RWPE2 (cell line): Measurements from ENCODE around the gene TMEM185B.

ENCODE experiments used
- ATAC-seq: fragments of 200-7000 bp; cut with Tn5 transposase; 3 replicates; pipeline ENCODE4 v1.9.1; 2021; ENCODE audit warnings: low read depth
- DNase-seq: peaks from one replicate; pipeline ENCODE4 v3.0.0-alpha.2; 2020; ENCODE audit warnings: low spot score
- H3K27ac ChIP-seq: fragments of 450-650 bp; 2 replicates; pipeline ENCODE4 v1.5.1; 2017; ENCODE audit warnings: mild to moderate bottlenecking; ENCODE audit not compliant: poor library complexity, severe bottlenecking
- H3K27me3 ChIP-seq: fragments of 250-450 bp; sonication (Bioruptor Pico); 2 replicates; pipeline ENCODE4 v1.5.1; 2021; ENCODE audit warnings: mild to moderate bottlenecking, moderate library complexity; ENCODE audit not compliant: insufficient read depth, poor library complexity, severe bottlenecking
- H3K36me3 ChIP-seq: fragments of 250-450 bp; sonication (Bioruptor Pico); 2 replicates; pipeline ENCODE4 v1.5.1; 2020; ENCODE audit warnings: low read depth, mild to moderate bottlenecking, moderate library complexity
- H3K4me1 ChIP-seq: fragments of 250-450 bp; sonication (Bioruptor Pico); 2 replicates; pipeline ENCODE4 v1.5.1; 2021; ENCODE audit warnings: mild to moderate bottlenecking, moderate library complexity; ENCODE audit not compliant: insufficient read depth, poor library complexity, severe bottlenecking
- H3K4me3 ChIP-seq: fragments of 250-450 bp; sonication (Bioruptor Pico); 2 replicates; pipeline ENCODE4 v1.5.1; 2021; ENCODE audit warnings: mild to moderate bottlenecking, moderate library complexity; ENCODE audit not compliant: severe bottlenecking
- H3K9me3 ChIP-seq: fragments of 250-450 bp; sonication (Bioruptor Pico); 2 replicates; pipeline ENCODE4 v1.5.1; 2021; ENCODE audit warnings: mild to moderate bottlenecking, moderate library complexity; ENCODE audit not compliant: severe bottlenecking
- TF ChIP-seq, protein P1 (sequence below): fragments of 450-650 bp; IDR thresholded peaks from one replicate; pipeline ENCODE4 v1.5.1; 2017; ENCODE audit warnings: mild to moderate bottlenecking, moderate library complexity; ENCODE audit not compliant: poor library complexity, severe bottlenecking

TMEM185B gene

DNA sequence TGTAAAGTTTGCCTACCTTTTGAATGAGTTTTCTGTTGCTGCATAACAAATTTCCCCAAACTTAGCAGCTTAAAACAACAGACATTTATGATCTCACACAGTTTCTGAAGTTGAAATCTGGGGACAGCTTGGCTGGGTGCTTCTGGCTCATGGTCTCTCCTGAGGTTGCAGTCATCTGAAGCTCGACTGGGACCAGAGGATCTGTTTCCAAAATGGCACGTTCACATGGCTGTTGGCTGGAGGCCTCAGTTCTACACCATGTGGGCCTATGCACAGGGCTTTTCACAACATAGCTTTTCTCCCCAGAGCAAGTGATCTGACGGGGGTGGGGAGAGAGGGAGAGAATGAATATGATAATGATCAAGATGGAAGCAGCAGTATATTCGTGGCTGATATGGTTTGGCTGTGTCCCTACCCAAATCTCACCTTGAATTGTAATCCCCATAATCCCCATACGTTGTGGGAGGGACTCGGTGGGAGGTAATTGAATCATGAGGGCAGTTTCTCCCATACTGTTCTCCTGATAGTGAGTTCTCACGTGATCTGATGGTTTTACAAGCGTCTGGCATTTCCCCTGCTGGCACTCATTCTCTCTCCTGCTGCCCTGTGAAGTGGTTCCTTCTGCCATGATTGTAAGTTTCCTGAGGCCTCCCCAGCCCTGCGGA is 32.9 kb upstream of the TMEM185B start:
- H3K4me1 ChIP-seq = peaks cover 14% of the 10 kb centered on the region
- TF ChIP-seq, protein P1, sequence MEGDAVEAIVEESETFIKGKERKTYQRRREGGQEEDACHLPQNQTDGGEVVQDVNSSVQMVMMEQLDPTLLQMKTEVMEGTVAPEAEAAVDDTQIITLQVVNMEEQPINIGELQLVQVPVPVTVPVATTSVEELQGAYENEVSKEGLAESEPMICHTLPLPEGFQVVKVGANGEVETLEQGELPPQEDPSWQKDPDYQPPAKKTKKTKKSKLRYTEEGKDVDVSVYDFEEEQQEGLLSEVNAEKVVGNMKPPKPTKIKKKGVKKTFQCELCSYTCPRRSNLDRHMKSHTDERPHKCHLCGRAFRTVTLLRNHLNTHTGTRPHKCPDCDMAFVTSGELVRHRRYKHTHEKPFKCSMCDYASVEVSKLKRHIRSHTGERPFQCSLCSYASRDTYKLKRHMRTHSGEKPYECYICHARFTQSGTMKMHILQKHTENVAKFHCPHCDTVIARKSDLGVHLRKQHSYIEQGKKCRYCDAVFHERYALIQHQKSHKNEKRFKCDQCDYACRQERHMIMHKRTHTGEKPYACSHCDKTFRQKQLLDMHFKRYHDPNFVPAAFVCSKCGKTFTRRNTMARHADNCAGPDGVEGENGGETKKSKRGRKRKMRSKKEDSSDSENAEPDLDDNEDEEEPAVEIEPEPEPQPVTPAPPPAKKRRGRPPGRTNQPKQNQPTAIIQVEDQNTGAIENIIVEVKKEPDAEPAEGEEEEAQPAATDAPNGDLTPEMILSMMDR = no peak
- H3K4me3 ChIP-seq = no peak overlapping the region
- no peaks in the 10 kb centered on the region for H3K9me3 ChIP-seq
- peaks cover 26% of the 10 kb centered on the region; the same call in 1 of the 2 replicates for H3K36me3 ChIP-seq
- ATAC-seq (no peak), DNase-seq (no peak)
- H3K27ac ChIP-seq = no peak overlapping the region
- no peaks in the 10 kb centered on the region for H3K27me3 ChIP-seq

DNA sequence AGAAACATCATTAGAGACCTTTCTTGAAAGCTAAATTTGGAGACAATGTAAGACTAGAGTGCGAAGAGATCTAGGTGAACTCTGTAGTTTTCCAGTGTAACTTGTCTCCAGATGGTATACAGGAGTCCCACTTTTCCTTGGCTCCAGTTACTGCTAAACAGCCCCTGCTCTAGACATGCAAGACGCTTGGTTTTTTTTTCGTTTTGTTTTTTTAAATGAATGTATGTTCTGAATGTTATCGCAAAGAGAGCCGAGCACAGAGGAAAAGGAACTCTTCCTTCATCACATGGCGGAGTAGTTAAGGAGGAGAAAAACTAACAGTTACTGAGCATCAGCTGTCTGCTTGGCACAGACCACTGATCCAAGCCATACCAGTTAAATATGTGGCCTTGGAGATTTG is 31.9 kb upstream of the TMEM185B start:
- Histone ChIP-seq H3K36me3 (peaks cover 26% of the 10 kb centered on the region; the same call in 1 of the 2 replicates), H3K27ac (no peak overlapping the region)

DNA sequence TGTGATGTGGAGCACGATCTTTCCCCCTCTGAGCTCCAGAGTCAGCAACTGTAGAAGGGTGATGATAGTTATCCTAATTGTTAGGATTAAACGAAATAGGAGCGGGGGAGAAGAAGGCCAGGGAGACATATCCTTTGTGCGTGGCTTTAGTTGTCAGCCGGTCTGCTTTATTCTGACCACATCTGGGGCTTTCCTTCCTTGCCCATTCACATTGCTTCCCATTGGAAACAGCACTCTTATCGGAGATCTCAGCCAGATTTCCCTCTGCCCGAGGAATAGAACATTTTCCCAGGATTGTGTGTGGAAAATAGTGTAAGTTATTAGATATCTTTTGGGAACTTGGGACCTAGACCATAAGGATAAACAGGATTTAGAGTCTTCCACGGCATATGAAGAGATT is 31.0 kb upstream of the TMEM185B start:
- Histone ChIP-seq H3K9me3 (no peaks in the 10 kb centered on the region), H3K4me1 (peaks cover 14% of the 10 kb centered on the region), H3K36me3 (peaks cover 26% of the 10 kb centered on the region; the same call in 1 of the 2 replicates), H3K4me3 (peak overlapping the region; percentile 97), H3K27me3 (no peaks in the 10 kb centered on the region), H3K27ac (peak overlapping the region; percentile 81)
- TF ChIP-seq, protein P1 = no peak
- DNase-seq (no peak), ATAC-seq (no peak)

More for the DNA sequence above, 31.9 kb upstream of the TMEM185B start:
- Histone ChIP-seq H3K27me3 (no peaks in the 10 kb centered on the region), H3K9me3 (no peaks in the 10 kb centered on the region), H3K4me3 (no peak overlapping the region), H3K4me1 (peaks cover 14% of the 10 kb centered on the region)
- TF ChIP-seq, protein P1 = no peak
- DNase-seq = no peak
- no peak for ATAC-seq

DNA sequence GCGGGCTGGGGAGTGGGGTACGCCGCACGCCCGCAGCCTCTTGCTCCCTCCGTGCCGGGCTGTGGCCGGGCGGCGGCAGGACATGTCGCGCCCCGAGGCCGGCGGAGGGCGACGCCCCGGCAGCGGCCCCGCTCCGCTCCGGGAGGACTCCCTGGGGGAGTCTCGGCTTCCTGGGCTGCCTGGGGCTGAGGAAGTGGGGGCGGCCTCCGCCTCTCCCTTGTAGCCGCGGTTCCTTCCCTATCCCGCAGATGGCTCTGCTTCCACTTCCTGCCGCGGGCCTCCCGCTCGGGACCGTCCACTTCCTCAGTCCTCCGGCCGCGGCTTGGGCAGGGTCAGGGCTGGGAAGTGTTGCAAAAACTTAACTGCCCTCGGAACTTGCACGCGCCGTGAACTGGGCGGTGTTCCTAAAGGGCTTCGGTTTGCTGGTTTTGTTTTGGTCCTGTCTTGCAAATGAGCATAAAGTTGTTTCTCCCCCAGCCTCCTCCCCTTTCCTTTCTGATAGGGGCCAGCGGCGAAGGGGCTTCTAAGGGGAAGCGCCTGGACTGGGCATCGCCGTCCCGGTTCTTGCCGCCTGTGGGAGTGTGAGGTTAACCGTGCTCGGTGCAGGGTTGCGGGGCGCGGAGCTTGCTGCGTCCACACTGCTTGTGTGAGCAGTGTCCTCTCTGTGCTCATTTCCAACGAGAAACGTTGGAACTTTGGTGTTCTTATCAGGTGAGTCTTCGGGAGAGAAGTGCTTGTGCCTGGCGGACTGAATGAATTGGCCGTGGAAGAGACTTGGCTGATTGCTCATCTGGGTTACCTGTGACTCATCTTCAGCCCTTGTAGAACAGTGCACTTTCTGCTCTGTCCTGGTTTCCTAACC is 30.1 kb upstream of the TMEM185B start:
- H3K27me3 ChIP-seq = no peaks in the 10 kb centered on the region
- H3K27ac ChIP-seq = peak overlapping the region; percentile 81

More for the DNA sequence above, 30.1 kb upstream of the TMEM185B start:
- peaks cover 14% of the 10 kb centered on the region for H3K4me1 ChIP-seq
- TF ChIP-seq, protein P1 = peak; percentile 58
- peak overlapping the region; percentile 97 for H3K4me3 ChIP-seq
- DNase-seq (no peak), ATAC-seq (peak; percentile 71)
- H3K9me3 ChIP-seq = no peaks in the 10 kb centered on the region
- H3K36me3 ChIP-seq = peaks cover 26% of the 10 kb centered on the region; the same call in 1 of the 2 replicates
